ENCODE results near the gene AOC1.

Gene AOC1

DNA sequence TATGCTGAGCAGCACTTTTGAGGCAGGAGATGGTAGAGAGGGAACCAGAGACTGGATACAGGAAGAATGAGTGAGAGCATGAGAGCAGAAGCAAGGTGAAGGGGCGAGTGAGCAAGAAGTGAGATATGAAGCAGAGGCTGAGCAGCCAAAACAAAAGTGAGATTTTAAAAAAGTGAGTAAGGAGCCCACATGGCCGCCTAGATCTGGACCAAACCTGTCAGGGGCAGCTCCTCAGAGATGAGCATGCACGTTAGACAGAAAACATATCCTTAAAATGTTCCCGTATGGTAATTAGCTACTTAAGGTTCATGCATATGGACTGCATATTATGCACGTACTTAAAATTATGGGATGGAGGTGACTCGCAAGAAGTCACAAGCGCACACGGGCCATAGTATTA, 29.3 kb upstream of the AOC1 start:
- no peak overlapping the region for H4K8ac ChIP-seq (ENCODE audit: low read depth, low read length)
- no peak overlapping the region for H2BK15ac ChIP-seq (replicated peaks; ENCODE audit: low read depth)
- H3K27me3 ChIP-seq (ENCODE audit: insufficient read depth, low read length, poor library complexity) = no peaks in the 10 kb centered on the region
- no CpG with 5 or more reads among the region's 8 CpGs for WGBS (ENCODE audit: extremely low coverage, insufficient coverage, low lambda C conversion rate)
- H2BK120ac ChIP-seq (ENCODE audit: low read depth, low read length) = no peak overlapping the region
- no peak overlapping the region for H2BK5ac ChIP-seq (ENCODE audit: low read length)
- H3K79me1 ChIP-seq (ENCODE audit: low read length) = no peaks in the 10 kb centered on the region
- H3K4ac ChIP-seq (ENCODE audit: low read depth, low read length) = no peak overlapping the region
- H3K4me1 ChIP-seq (ENCODE audit: control insufficient read depth, low read depth, low read length) = no peaks in the 10 kb centered on the region
- H3K18ac ChIP-seq (ENCODE audit: low read length) = no peak overlapping the region
- no peak overlapping the region for H2AK5ac ChIP-seq (ENCODE audit: low read length)
- H3K36me3 ChIP-seq (ENCODE audit: control insufficient read depth, insufficient read depth, low read length) = no peaks in the 10 kb centered on the region
- H3K4me3 ChIP-seq (ENCODE audit: low read length) = no peak overlapping the region
- no peak overlapping the region for H3K23ac ChIP-seq (ENCODE audit: low read length)
- H3K27ac ChIP-seq (ENCODE audit: low read depth, low read length) = no peak overlapping the region
- no peaks in the 10 kb centered on the region for H3K79me2 ChIP-seq (ENCODE audit: control insufficient read depth, insufficient read depth, low read length)
- no peak overlapping the region for H3K4me2 ChIP-seq (ENCODE audit: low read length)
- no peak for DNase-seq
- H3K9ac ChIP-seq (ENCODE audit: low read length) = no peak overlapping the region
- H4K5ac ChIP-seq (ENCODE audit: low read length) = no peak overlapping the region
- no peak overlapping the region for H3K56ac ChIP-seq (ENCODE audit: low read length)

DNA sequence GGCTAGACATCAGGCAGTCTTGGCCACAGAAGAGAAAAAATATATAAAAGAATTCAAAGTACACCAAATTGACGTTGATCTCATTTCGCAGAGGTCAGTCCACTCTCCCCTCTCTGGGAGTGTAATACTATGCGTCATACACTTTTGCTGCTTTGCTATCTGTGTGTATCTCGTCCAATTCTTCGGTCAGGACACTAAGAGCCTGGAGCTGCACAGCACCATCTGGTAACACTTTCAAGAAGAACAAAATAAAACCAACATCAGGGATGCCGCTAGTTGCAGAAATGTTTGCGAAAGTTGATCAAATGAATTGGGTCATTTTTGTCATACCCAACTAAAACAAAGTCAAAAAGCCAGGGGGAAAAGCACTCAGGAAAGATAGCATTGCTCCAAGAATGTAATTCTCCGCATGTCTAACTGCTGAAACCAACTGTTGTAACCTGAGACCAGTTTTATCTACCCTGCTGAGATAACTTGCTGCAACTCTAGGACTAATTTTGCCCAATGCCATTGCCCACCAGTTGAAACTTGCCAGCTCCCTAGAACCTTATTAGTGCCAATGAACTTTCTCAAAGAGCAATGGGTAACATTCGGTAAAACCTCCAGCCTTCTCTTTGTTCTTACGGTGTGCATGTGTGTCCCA, 28.7 kb upstream of the AOC1 start:
- H3K27ac ChIP-seq (ENCODE audit: low read depth, low read length) = no peak overlapping the region
- H3K79me2 ChIP-seq (ENCODE audit: control insufficient read depth, insufficient read depth, low read length) = no peaks in the 10 kb centered on the region
- peak; percentile 22 for DNase-seq
- H3K9ac ChIP-seq (ENCODE audit: low read length) = no peak overlapping the region
- no peaks in the 10 kb centered on the region for H3K79me1 ChIP-seq (ENCODE audit: low read length)
- no peak overlapping the region for H4K5ac ChIP-seq (ENCODE audit: low read length)
- no CpG with 5 or more reads among the region's 10 CpGs for WGBS (ENCODE audit: extremely low coverage, insufficient coverage, low lambda C conversion rate)
- no peaks in the 10 kb centered on the region for H3K4me1 ChIP-seq (ENCODE audit: control insufficient read depth, low read depth, low read length)
- no peaks in the 10 kb centered on the region for H3K36me3 ChIP-seq (ENCODE audit: control insufficient read depth, insufficient read depth, low read length)
- H3K56ac ChIP-seq (ENCODE audit: low read length) = no peak overlapping the region
- H3K4me3 ChIP-seq (ENCODE audit: low read length) = no peak overlapping the region
- H3K4me2 ChIP-seq (ENCODE audit: low read length) = no peak overlapping the region
- no peak overlapping the region for H2BK15ac ChIP-seq (replicated peaks; ENCODE audit: low read depth)
- H3K4ac ChIP-seq (ENCODE audit: low read depth, low read length) = no peak overlapping the region
- no peak overlapping the region for H2BK120ac ChIP-seq (ENCODE audit: low read depth, low read length)
- H3K27me3 ChIP-seq (ENCODE audit: insufficient read depth, low read length, poor library complexity) = no peaks in the 10 kb centered on the region
- no peak overlapping the region for H3K23ac ChIP-seq (ENCODE audit: low read length)
- no peak overlapping the region for H2AK5ac ChIP-seq (ENCODE audit: low read length)
- H4K8ac ChIP-seq (ENCODE audit: low read depth, low read length) = no peak overlapping the region
- no peak overlapping the region for H3K18ac ChIP-seq (ENCODE audit: low read length)
- H2BK5ac ChIP-seq (ENCODE audit: low read length) = no peak overlapping the region

DNA sequence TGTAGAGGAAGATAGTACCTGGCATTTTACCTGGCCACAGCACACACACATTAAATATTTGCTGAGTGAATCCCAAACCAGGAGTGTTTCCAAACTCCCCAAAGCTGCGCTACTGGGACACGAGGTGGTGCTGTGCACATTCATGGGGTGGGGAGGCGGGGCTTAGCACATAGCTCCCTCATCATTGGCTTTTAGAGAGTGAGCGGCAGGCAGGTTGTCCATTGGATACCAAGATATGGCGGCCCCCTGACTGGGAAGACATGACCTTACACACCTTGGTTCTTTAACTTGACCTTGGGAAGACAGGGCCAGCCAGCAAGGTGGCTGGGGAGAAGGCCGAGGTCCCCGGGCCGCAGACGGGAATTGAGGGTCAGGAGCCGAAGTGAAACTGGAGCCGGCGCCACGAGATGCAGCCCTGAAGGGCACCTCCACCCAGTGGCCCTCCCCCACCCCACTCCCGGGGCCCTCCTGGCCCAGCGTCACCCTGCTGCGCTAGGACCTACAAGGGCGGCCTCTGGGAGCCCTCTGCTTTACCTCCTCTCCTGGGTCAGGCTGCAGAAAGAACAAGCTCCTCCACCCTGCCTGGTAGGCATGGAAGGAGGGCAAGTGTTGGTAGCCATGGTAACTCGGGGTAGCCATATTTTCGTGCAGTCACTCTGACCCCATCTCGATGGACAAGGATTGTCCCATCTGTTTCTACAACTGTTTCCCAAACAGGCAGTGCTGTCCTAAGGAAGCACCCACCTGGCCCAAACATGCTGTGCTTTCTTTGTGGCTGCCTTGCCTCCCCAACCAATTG, 27.7 kb upstream of the AOC1 start:
- Histone ChIP-seq H3K4me2 (ENCODE audit: low read length) (no peak overlapping the region), H3K23ac (ENCODE audit: low read length) (no peak overlapping the region), H2AK5ac (ENCODE audit: low read length) (no peak overlapping the region), H3K18ac (ENCODE audit: low read length) (no peak overlapping the region), H2BK120ac (ENCODE audit: low read depth, low read length) (no peak overlapping the region), H3K56ac (ENCODE audit: low read length) (no peak overlapping the region), H3K27ac (ENCODE audit: low read depth, low read length) (no peak overlapping the region), H3K27me3 (ENCODE audit: insufficient read depth, low read length, poor library complexity) (no peaks in the 10 kb centered on the region), H3K4me1 (ENCODE audit: control insufficient read depth, low read depth, low read length) (no peaks in the 10 kb centered on the region), H3K4me3 (ENCODE audit: low read length) (no peak overlapping the region), H2BK5ac (ENCODE audit: low read length) (no peak overlapping the region), H3K4ac (ENCODE audit: low read depth, low read length) (no peak overlapping the region), H4K8ac (ENCODE audit: low read depth, low read length) (no peak overlapping the region), H3K79me2 (ENCODE audit: control insufficient read depth, insufficient read depth, low read length) (no peaks in the 10 kb centered on the region), H4K5ac (ENCODE audit: low read length) (no peak overlapping the region), H2BK15ac (replicated peaks; ENCODE audit: low read depth) (no peak overlapping the region), H3K79me1 (ENCODE audit: low read length) (no peaks in the 10 kb centered on the region), H3K9ac (ENCODE audit: low read length) (no peak overlapping the region), H3K36me3 (ENCODE audit: control insufficient read depth, insufficient read depth, low read length) (no peaks in the 10 kb centered on the region)
- no CpG with 5 or more reads among the region's 20 CpGs for WGBS (ENCODE audit: extremely low coverage, insufficient coverage, low lambda C conversion rate)
- no peak for DNase-seq

DNA sequence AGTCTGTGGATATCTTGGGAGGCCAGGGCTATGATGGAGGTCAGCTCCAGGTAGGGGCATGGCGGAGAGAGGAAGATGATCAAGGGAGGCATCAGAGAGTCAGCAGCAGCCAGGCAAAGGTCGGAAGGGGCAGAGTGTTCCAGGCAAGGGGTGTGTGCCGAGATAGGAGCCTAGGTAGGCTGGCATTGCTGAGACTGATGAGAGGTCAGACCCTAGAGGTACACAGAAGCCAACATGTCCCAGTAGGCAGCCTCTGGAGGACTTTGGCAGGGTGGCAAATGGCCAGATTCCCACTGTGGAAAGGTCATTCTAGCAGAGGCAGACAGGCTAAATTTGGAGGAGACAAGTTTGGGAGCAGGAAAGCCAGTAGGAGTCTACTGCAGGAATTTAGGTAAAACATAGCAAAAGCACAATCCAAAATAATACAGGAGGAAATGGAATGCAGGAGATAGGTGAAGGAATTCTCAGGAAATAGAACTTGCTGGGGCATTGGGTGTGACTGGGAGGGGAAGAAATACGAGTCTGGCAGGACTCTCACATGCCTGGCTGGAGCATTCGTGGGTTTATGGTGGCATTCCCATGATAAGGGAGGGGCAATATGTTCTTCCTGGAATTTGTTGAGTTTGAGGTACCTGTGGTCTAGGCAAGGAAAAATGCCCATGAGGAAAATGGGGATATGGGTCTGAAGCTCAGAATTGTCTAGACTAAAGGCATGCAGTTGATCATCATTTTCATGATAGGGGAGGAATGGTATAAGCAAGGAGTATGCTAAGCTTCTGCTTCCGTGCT, 26.1 kb upstream of the AOC1 start:
- Histone ChIP-seq H3K18ac (ENCODE audit: low read length) (no peak overlapping the region), H4K5ac (ENCODE audit: low read length) (no peak overlapping the region), H3K4me2 (ENCODE audit: low read length) (no peak overlapping the region), H3K79me2 (ENCODE audit: control insufficient read depth, insufficient read depth, low read length) (no peaks in the 10 kb centered on the region), H3K4me3 (ENCODE audit: low read length) (no peak overlapping the region), H2BK15ac (replicated peaks; ENCODE audit: low read depth) (no peak overlapping the region), H3K79me1 (ENCODE audit: low read length) (no peaks in the 10 kb centered on the region), H2BK120ac (ENCODE audit: low read depth, low read length) (no peak overlapping the region), H3K4ac (ENCODE audit: low read depth, low read length) (no peak overlapping the region), H3K56ac (ENCODE audit: low read length) (no peak overlapping the region), H3K9ac (ENCODE audit: low read length) (no peak overlapping the region), H3K36me3 (ENCODE audit: control insufficient read depth, insufficient read depth, low read length) (no peaks in the 10 kb centered on the region), H2AK5ac (ENCODE audit: low read length) (no peak overlapping the region), H3K4me1 (ENCODE audit: control insufficient read depth, low read depth, low read length) (no peaks in the 10 kb centered on the region), H4K8ac (ENCODE audit: low read depth, low read length) (no peak overlapping the region), H3K27me3 (ENCODE audit: insufficient read depth, low read length, poor library complexity) (no peaks in the 10 kb centered on the region), H2BK5ac (ENCODE audit: low read length) (no peak overlapping the region), H3K23ac (ENCODE audit: low read length) (no peak overlapping the region), H3K27ac (ENCODE audit: low read depth, low read length) (no peak overlapping the region)
- no peak for DNase-seq
- no CpG with 5 or more reads among the region's 6 CpGs for WGBS (ENCODE audit: extremely low coverage, insufficient coverage, low lambda C conversion rate)

DNA sequence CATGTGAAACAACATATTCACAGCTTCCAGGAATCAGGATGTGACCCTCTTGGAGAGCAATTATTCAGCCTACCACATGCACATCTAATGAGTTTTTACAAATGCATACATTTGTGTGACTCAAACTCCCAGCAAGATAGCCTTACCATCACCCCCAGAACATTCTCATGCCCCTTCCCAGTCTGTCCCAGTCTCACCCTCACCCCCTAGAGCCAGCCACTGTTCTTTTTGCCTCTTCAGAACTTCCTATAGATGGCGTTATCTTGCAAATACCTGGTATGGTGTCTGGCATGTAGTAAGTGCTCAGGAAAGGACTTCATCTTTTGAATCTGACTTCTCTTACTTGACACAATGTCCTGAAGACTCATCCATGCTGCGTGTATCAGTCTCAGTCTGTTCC, 23.9 kb upstream of the AOC1 start:
- H3K4ac ChIP-seq (ENCODE audit: low read depth, low read length) = no peak overlapping the region
- H2BK5ac ChIP-seq (ENCODE audit: low read length) = no peak overlapping the region
- no peak overlapping the region for H3K27ac ChIP-seq (ENCODE audit: low read depth, low read length)
- H2BK120ac ChIP-seq (ENCODE audit: low read depth, low read length) = no peak overlapping the region
- H3K9ac ChIP-seq (ENCODE audit: low read length) = no peak overlapping the region
- no peak overlapping the region for H3K23ac ChIP-seq (ENCODE audit: low read length)
- no peaks in the 10 kb centered on the region for H3K79me1 ChIP-seq (ENCODE audit: low read length)
- H3K79me2 ChIP-seq (ENCODE audit: control insufficient read depth, insufficient read depth, low read length) = no peaks in the 10 kb centered on the region
- H3K4me3 ChIP-seq (ENCODE audit: low read length) = no peak overlapping the region
- DNase-seq = no peak
- no peak overlapping the region for H3K56ac ChIP-seq (ENCODE audit: low read length)
- no peak overlapping the region for H2BK15ac ChIP-seq (replicated peaks; ENCODE audit: low read depth)
- no peaks in the 10 kb centered on the region for H3K4me1 ChIP-seq (ENCODE audit: control insufficient read depth, low read depth, low read length)
- H2AK5ac ChIP-seq (ENCODE audit: low read length) = no peak overlapping the region
- no peak overlapping the region for H3K18ac ChIP-seq (ENCODE audit: low read length)
- H3K36me3 ChIP-seq (ENCODE audit: control insufficient read depth, insufficient read depth, low read length) = no peaks in the 10 kb centered on the region
- H4K8ac ChIP-seq (ENCODE audit: low read depth, low read length) = no peak overlapping the region
- H4K5ac ChIP-seq (ENCODE audit: low read length) = no peak overlapping the region
- no peak overlapping the region for H3K4me2 ChIP-seq (ENCODE audit: low read length)
- WGBS (ENCODE audit: extremely low coverage, insufficient coverage, low lambda C conversion rate) = no CpG with 5 or more reads among the region's 2 CpGs
- H3K27me3 ChIP-seq (ENCODE audit: insufficient read depth, low read length, poor library complexity) = no peaks in the 10 kb centered on the region

All from mesendoderm (in vitro differentiated cells).